Stimulated activated CD4-positive, alpha-beta T cell treated with anti-CD3 and anti-CD28 coated beads, Interleukin-4, amount 100 ng/mL, for 48 hours (primary cell): ENCODE data around the gene IFT88.
"Not testable (repeated sequence)": the region's sequence is repeated elsewhere in the genome, so short reads cannot be mapped to it uniquely, and the experiment has no call there.

Experiments
- DNase-seq, 2 donors: peaks; one replicate each; pipeline ENCODE4 v3.0.0-alpha.2; 2020; ENCODE audit warnings: low read depth in 2 of 2

Gene IFT88

GRCh38 chr13:20636079-20636478 is 69.1 kb downstream of the IFT88 start:
- DNase-seq = no peak

DNA sequence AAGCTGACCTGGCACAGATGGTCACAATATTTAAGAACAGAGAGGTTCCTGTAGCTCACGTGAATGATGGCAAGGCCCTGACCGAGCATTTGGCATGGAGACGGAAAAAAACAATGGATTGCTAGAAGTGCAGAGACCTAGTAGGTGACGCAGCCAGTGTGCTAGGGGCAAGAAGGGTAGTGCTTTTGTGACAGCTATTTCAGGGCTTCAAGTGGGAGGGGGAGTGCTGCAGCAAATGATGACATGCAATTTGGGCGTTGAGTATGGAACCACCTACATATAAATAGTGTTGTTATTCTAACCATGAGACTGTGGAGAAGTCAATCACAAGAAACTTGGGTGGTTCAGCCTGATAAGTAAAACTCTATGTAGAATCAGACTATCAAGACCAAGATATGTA is 70.9 kb downstream of the IFT88 start:
- no peak for DNase-seq

- no peak for DNase-seq
These were observed 80.8 kb downstream of the IFT88 start for GRCh38 chr13:20647758-20648157.

DNA sequence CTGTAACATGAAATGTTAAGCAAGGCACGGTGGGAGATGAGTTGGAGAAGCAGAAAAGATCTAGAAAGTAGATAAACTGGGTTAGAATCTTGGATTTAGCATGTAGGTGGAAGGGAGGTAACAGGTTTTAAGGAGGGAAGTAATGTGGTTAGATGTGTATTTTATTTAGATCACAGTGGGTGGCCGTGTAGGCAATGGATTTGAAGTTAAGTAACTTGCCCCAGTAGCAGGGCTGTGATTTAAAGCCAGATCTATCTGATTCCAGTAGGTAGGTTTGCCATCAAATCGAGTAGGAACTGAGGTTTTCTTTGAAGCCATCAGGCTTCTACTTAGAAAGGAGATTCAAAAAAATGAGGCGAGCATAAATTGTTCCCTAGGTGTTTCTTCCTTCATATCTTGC is 86.0 kb downstream of the IFT88 start:
- DNase-seq = no peak

- no peak for DNase-seq
These were observed 87.2 kb downstream of the IFT88 start for GRCh38 chr13:20654156-20654555.

- DNase-seq = no peak
These were observed 91.6 kb downstream of the IFT88 start for GRCh38 chr13:20658451-20659040.

DNA sequence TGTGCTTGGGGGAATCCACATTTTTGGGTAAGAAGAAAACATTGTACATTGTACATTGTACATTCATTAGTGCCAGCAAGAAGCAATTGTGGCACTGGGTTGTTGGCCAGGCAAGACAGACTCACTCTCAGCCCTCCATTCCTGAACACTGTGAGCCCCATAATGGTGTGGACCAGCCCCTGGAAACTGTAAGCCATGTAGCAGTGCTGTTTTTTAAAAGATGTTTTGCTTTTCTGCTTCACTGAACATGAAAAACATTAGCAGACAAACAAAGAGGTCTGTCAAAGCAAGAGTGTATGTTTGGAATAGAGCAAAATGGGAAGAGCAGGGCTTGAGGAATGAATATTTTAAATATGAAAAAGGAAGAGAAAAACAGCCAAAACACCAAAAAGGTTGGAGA is 97.4 kb downstream of the IFT88 start:
- DNase-seq = no peak

DNA sequence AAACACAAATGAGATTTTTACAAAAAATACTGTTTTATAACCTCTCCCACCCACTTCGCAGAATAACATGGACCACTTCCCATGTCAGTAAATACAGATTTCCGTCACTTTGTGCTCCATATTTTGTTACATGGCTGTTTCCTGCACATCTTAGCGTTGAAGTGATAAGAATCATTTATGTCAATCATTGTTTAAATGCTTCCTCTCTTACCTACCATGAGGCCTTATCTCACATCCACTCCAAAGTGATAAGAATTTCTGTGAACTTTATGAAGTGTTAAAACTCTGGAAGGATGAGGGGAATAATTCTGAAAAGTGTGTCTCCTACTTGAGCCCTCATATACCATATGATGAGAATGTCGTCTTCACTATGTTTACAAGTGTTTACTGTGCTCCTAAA is 100.0 kb downstream of the IFT88 start:
- DNase-seq = no peak

GRCh38 chr13:20667857-20668437 is 101.0 kb downstream of the IFT88 start:
- DNase-seq = no peak

GRCh38 chr13:20669162-20669561 is 102.2 kb downstream of the IFT88 start:
- DNase-seq = no peak

DNA sequence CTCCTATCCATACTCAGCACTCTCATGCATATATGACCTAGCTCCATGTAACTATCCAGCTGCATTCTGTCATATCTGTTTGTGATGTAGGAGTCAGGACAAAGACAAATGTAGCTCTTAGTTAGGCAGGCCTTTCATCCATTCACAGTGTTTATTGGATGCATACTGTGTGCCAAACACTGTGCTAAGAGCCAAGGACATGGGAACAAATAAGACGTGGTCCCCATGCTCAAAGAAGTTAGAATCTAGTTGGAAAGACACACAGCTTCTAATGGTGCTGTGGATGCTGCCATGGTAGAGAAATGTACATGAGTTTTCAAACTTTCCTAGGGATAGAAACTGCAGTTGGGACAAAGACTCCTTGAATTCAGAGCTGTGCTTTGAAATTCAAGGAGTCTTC is 104.8 kb downstream of the IFT88 start:
- no peak for DNase-seq

DNA sequence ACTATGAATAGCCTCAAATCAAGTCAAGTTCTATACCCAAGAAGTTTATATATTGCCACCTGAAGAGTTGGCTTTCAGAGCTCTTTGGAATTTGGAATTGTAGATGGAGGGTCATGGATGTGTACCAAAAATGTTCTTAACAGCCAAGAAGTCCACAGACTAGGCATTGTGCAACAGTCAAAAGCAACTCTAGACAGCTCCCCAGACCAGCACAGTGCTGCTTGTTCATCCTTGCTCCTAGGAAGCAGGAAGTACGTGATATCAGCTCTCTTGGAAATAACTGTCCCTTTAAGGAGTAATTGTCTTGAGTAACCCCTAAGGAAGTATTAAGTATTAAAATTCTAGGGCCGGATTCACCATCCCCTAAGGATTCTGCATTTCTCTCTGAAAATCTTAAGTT is 105.8 kb downstream of the IFT88 start:
- DNase-seq = no peak

DNA sequence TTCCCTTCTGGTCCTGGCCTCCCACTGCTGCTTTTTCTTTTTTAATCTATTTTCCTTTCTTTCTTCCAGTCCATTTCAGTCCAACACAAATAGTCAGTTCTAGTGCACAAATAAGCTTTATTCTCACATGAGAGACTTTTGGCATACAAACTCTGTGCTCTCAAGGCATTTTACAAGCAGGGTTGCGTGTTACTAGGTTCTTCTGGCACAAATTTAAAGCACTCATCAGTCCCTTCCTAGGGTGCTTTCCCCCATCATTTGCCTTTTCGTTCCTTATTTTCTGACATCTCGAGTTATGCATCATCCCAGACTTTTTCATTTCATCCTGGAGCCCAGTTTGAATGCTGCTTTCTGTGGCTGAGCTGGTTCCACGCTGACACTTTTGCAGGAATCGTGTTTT is 106.8 kb downstream of the IFT88 start:
- no peak for DNase-seq

DNA sequence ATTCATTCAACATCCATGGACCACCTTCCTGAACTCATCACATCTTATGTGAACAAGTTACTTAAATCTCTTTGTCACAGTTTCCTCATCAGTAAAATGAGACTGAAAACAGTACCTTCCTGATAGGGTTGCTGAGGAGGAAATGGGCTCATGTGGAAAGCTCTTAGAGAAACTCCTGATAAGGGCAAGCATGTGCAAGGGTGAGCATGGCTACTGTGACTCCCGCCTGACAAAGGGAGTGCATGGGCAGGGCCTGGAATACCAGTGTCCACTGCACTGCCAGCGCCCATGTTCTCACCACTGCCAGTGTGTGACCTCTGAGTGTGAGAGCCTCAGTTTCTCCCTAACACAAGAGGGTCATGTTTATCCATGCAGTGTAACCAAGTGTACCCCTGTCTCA is 109.3 kb downstream of the IFT88 start:
- no peak for DNase-seq

DNA sequence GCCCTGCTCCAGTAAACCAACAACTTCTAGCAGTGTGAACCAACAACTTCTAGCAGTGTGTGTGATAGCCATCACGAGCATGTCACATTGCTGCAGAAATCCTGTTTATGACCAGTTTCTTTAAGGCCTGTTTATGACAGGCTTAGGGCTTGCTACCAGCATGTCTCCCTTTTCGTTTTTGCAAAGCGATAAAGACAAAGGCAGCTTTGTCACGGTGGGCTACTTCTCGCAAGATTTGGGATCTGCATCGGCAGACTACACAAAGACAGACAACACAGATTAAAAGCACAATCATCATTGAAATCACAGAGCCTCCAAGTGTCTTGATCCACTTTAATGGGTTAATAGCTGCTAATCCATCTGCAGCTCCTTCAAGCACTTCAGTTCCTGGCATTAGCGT is 111.6 kb downstream of the IFT88 start:
- not testable (repeated sequence) for DNase-seq

- no peak for DNase-seq
These were observed 112.9 kb downstream of the IFT88 start for GRCh38 chr13:20679879-20680278.

DNA sequence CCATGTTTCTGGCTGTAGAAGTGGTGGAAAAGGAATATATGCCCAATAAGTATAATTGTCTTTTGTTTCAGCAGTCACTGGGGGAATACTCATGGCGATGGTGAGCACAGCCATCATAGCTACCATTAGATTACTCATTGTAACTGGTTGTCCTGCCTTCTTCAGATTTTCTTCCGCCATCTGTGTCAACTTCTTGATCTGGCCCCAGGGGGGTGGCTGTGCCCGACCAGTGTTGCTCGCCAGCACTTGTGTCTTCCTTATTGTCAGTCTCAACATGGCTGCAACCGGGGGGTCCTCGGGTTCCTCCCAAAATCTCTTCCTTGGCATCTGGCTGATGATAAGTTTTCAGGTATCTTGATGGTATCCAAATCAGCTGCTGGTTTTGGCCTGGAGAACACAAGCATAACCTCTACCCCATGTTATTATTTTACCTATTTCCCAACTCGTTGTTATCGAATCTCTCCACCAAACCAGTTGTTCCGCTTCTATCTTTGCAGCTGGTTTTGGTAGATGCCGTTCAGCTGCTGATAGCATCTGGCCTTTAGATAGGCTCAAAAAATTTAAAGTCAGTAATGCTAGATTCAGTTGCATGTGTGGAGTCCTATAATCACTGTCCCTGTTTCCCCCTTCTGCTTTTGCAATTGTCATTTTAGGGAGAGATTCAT is 113.6 kb downstream of the IFT88 start:
- no peak for DNase-seq

DNA sequence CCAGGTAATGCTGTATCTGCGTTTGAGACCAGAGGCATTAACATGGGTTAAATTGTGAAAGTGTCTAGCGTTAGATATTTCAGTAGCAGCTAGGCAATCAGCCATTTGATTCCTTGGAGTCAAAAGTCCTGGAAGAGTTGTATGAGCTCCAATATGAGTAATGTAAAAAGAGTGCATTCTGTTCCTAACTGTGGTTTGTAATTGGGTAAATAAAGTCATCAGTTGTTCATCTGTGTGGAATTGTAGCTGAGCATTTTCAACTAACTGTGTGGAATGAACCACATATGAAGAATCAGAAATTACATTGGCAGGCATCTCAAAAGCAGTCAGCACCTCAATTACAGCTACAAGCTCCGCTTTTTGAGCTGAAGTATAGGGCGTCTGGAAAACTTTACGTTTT is 114.5 kb downstream of the IFT88 start:
- DNase-seq = not testable (repeated sequence)

DNA sequence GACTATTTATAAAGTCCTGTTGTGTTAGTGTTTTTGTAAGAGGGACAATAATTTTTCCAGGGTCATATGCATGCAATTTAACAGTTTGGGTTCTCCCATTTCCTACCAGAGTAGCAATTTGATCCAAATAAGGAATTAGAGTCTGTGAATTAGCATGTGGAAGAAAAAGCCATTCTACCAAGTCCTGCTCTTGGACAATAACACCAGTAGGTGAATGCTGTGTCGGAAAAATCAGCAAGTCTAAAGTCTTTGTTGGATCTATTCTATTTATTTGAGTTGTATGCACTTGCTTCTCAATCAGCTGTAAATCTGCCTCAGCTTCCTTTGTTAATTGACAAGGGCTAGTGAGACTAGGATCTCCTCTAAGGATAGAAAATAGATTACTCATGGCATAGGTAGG is 115.1 kb downstream of the IFT88 start:
- DNase-seq = no peak

DNA sequence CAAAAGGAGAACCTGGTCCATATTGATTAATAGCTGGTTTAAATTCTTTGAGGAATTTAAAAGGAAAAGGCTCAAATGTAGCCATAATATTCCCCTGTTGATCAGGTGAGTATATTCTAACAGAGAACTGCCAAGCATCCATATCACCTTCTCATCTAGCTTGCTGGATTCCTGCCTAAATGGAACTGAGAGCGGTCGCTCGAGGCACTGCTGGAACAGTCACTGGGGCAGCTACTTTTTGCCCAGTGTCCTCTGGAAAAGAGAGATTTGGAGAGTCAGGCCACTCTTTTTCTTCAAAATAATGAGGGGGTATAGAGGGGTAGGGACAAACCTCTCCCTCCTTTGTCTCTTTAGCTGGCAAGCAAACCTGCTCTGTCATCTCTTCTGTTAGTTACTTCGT is 117.1 kb downstream of the IFT88 start:
- DNase-seq = no peak

GRCh38 chr13:20684546-20684945 is 117.6 kb downstream of the IFT88 start:
- DNase-seq = no peak

DNA sequence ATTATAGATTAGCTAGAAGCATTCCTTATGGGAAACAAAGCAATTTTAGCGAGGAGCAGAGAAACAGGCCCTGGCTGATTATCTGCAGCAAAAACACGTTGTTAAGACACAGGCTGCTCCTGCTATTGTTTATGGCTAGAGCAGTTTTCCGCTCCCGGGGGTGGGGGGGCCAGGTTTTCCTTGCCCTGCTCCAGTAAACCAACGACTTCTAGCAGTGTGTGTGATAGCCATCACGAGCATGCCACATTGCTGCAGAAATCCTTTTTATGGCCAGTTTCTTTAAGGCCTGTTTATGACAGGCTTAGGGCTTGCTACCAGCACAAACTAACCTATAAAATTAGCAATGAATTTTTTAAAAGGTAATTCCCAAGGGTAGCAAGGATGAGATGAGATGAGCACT is 118.1 kb downstream of the IFT88 start:
- no peak for DNase-seq

- DNase-seq = no peak
These were observed 119.2 kb downstream of the IFT88 start for GRCh38 chr13:20686167-20686566.
